ENCODE data around the gene ITGA2B.

ITGA2B gene

DNA sequence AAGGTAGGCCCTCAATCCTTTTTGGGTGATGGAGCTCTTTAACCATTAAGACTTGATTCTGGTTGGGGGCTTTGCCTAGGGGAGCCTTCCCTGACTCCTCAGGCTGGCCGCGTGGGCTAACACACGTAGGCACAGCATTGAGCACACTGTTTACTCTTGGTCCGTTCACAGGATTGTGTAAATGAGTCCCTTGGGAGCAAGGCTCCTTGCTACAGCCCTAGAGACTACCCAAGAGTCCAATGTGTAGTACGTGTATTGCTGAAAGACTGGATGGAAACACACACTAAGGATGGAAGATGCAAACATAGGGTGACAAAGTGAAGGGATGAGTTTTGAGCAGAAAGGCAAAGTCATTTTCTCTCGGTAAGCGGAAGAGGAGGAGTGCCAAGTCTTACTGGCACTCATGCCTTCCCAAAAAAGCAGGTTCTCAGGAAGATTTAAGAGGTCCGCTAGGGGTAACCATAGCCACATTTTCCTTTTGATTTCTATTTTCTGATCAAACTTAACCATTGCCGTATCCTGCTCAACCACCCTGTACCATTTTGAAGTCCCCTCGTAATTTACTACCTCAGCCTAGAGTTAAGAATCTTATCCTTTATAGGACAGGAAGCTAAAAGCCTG is 911 bp upstream of the ITGA2B start:
- no peak overlapping the region for H3K4me3 ChIP-seq (ENCODE audit: control insufficient read depth, low read depth, low read length)
- no peak for TF ChIP-seq CTCF (IDR thresholded peaks at IDR 0.05; ENCODE audit: control insufficient read depth, insufficient read depth, low read depth, low read length, missing control alignments)
- DNase-seq (ENCODE audit: low read depth), result no peak

GRCh38 chr17:44389723-44390202 is 314 bp upstream of the ITGA2B start:
- no peak for DNase-seq (ENCODE audit: low read depth)
- no peak overlapping the region for H3K4me3 ChIP-seq (ENCODE audit: control insufficient read depth, low read depth, low read length)
- TF ChIP-seq CTCF (IDR thresholded peaks at IDR 0.05; ENCODE audit: control insufficient read depth, insufficient read depth, low read depth, low read length, missing control alignments), result no peak

DNA sequence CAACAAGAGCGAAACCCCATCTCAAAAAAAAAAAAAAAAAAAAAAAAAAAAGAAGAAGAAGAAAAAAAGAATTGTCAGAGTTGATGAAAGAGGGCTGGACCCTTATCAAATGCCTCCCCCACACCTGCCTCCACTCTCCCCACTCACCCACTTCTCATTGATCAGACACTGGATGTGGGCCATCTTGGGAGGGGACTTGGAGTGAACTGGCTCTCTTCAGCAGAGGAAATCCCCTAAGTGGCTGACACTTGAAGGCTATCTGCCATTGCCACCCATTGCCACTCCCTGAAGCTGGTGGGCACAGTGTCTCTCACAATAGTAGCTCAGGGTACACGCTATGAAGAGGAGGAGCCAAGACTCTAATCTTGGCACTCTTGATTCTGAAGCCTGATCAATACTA is 1.6 kb downstream of the ITGA2B start:
- no peak for DNase-seq (ENCODE audit: low read depth)
- H3K4me3 ChIP-seq (ENCODE audit: control insufficient read depth, low read depth, low read length), result no peak overlapping the region
- TF ChIP-seq CTCF (IDR thresholded peaks at IDR 0.05; ENCODE audit: control insufficient read depth, insufficient read depth, low read depth, low read length, missing control alignments), result no peak

DNA sequence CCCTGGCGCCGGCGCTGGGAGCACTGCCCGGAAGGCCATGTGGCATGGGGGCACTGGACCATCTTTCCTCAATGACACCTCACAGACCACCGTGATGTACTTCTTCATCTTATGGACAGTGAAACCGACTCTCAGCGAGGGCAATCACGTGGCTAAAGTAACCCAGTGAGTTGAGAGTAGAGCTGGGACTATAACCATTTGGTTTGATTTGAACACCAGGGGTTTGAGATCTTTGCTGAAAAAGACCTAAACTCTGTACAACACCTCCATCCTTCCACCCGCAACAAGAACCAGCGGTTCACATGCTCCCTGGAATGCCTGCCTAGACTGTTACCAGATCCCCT is 3.3 kb downstream of the ITGA2B start:
- H3K4me3 ChIP-seq (ENCODE audit: control insufficient read depth, low read depth, low read length), result no peak overlapping the region
- no peak for TF ChIP-seq CTCF (IDR thresholded peaks at IDR 0.05; ENCODE audit: control insufficient read depth, insufficient read depth, low read depth, low read length, missing control alignments)
- no peak for DNase-seq (ENCODE audit: low read depth)

- peak overlapping the region; percentile 54 for H3K4me3 ChIP-seq (ENCODE audit: control insufficient read depth, low read depth, low read length)
- no peak for TF ChIP-seq CTCF (IDR thresholded peaks at IDR 0.05; ENCODE audit: control insufficient read depth, insufficient read depth, low read depth, low read length, missing control alignments)
- no peak for DNase-seq (ENCODE audit: low read depth)
These were observed 3.9 kb downstream of the ITGA2B start for GRCh38 chr17:44385287-44386181.

- no peak for DNase-seq (ENCODE audit: low read depth)
- H3K4me3 ChIP-seq (ENCODE audit: control insufficient read depth, low read depth, low read length), result peak overlapping the region; percentile 54
- no peak for TF ChIP-seq CTCF (IDR thresholded peaks at IDR 0.05; ENCODE audit: control insufficient read depth, insufficient read depth, low read depth, low read length, missing control alignments)
These were observed 4.6 kb downstream of the ITGA2B start for GRCh38 chr17:44384823-44385286.

All from AG09309 (cell line).